Measurements from ENCODE around the gene CLDN9.
A peak's percentile ranks its signal among the peaks of the same experiment; 100 is the strongest.

CLDN9 gene

GRCh38 chr16:3059041-3059722, 46.5 kb downstream of the CLDN9 start:
- peak; percentile 61; the same call in 1 of the 2 replicates for TF ChIP-seq MYC (IDR thresholded peaks at IDR 0.05; ENCODE audit: low read depth, low read length)
- peak; percentile 32 for TF ChIP-seq CTCF (IDR thresholded peaks at IDR 0.05; ENCODE audit: low read depth, low read length)
- peak; percentile 21; the same call in 1 of the 2 replicates for TF ChIP-seq MAX (IDR thresholded peaks at IDR 0.05; ENCODE audit: low read depth, low read length)
- TF ChIP-seq POLR2A (IDR thresholded peaks at IDR 0.05; ENCODE audit: extremely low read depth, insufficient read length), result peak; percentile 53
- peak overlapping the region; percentile 61 for H3K4me3 ChIP-seq (ENCODE audit: low read depth, low read length)
- DNase-seq (ENCODE audit: low read depth), result peak; percentile 89

GRCh38 chr16:3059723-3060242, 47.1 kb downstream of the CLDN9 start:
- DNase-seq (ENCODE audit: low read depth), result no peak
- no peak for TF ChIP-seq MYC (IDR thresholded peaks at IDR 0.05; ENCODE audit: low read depth, low read length)
- TF ChIP-seq CTCF (IDR thresholded peaks at IDR 0.05; ENCODE audit: low read depth, low read length), result no peak
- no peak for TF ChIP-seq MAX (IDR thresholded peaks at IDR 0.05; ENCODE audit: low read depth, low read length)
- TF ChIP-seq POLR2A (IDR thresholded peaks at IDR 0.05; ENCODE audit: extremely low read depth, insufficient read length), result no peak
- peak overlapping the region; percentile 25 for H3K4me3 ChIP-seq (ENCODE audit: low read depth, low read length)

- TF ChIP-seq MYC (IDR thresholded peaks at IDR 0.05; ENCODE audit: low read depth, low read length) (no peak), CTCF (IDR thresholded peaks at IDR 0.05; ENCODE audit: low read depth, low read length) (no peak)
- no peak overlapping the region for H3K4me3 ChIP-seq (ENCODE audit: low read depth, low read length)
- DNase-seq (ENCODE audit: low read depth), result no peak
Measured at GRCh38 chr16:3060339-3061127, 47.8 kb downstream of the CLDN9 start.

GRCh38 chr16:3062553-3062952, 49.8 kb downstream of the CLDN9 start:
- DNase-seq (ENCODE audit: low read depth), result no peak
- TF ChIP-seq MAX (IDR thresholded peaks at IDR 0.05; ENCODE audit: low read depth, low read length) (no peak), CTCF (IDR thresholded peaks at IDR 0.05; ENCODE audit: low read depth, low read length) (no peak), MYC (IDR thresholded peaks at IDR 0.05; ENCODE audit: low read depth, low read length) (no peak), POLR2A (IDR thresholded peaks at IDR 0.05; ENCODE audit: extremely low read depth, insufficient read length) (no peak)
- no peak overlapping the region for H3K4me3 ChIP-seq (ENCODE audit: low read depth, low read length)

- no peak for DNase-seq (ENCODE audit: low read depth)
- H3K4me3 ChIP-seq (ENCODE audit: low read depth, low read length), result no peak overlapping the region
- TF ChIP-seq MAX (IDR thresholded peaks at IDR 0.05; ENCODE audit: low read depth, low read length) (no peak), CTCF (IDR thresholded peaks at IDR 0.05; ENCODE audit: low read depth, low read length) (no peak), MYC (IDR thresholded peaks at IDR 0.05; ENCODE audit: low read depth, low read length) (no peak), POLR2A (IDR thresholded peaks at IDR 0.05; ENCODE audit: extremely low read depth, insufficient read length) (no peak)
Measured at GRCh38 chr16:3063625-3064386, 51.1 kb downstream of the CLDN9 start.
